MG63 (cell line): Measurements from ENCODE around the gene ADRA2C. TPM values are rescaled to one million over a fixed set of nuclear protein-coding genes. Genes with fewer than 3 reads are reported as not detected.

ENCODE experiments used
- DNase-seq: peaks from one replicate; pipeline ENCODE4 v3.0.0-alpha.2; 2020
- H3K27me3 ChIP-seq: fragments of 250-450 bp; sonication (Bioruptor Pico); 2 replicates; pipeline ENCODE4 v1.5.1; 2020; ENCODE audit warnings: mild to moderate bottlenecking, moderate library complexity
- H3K36me3 ChIP-seq: fragments of 250-450 bp; sonication (Bioruptor Pico); 2 replicates; pipeline ENCODE4 v1.5.1; 2020; ENCODE audit warnings: mild to moderate bottlenecking, moderate library complexity
- H3K4me3 ChIP-seq: fragments of 250-450 bp; sonication (Bioruptor Pico); 2 replicates; pipeline ENCODE4 v1.5.1; 2020; ENCODE audit warnings: mild to moderate bottlenecking, moderate library complexity
- H3K9me3 ChIP-seq: fragments of 250-450 bp; sonication (Bioruptor Pico); 2 replicates; pipeline ENCODE4 v1.5.1; 2020; ENCODE audit warnings: mild to moderate bottlenecking, moderate library complexity
- total RNA-seq: library from RNA; depleted of rRNA; stranded (reverse); fragments of >200 nt; shearing (Covaris generic); gene quantifications from 2 replicates; pipeline ENCODE4 v1.2.3, GENCODE V29; 2014; ENCODE audit warnings: low replicate concordance

Gene ADRA2C
- total RNA-seq, 1 experiment from 2014 or later, result 7.8 TPM

DNA sequence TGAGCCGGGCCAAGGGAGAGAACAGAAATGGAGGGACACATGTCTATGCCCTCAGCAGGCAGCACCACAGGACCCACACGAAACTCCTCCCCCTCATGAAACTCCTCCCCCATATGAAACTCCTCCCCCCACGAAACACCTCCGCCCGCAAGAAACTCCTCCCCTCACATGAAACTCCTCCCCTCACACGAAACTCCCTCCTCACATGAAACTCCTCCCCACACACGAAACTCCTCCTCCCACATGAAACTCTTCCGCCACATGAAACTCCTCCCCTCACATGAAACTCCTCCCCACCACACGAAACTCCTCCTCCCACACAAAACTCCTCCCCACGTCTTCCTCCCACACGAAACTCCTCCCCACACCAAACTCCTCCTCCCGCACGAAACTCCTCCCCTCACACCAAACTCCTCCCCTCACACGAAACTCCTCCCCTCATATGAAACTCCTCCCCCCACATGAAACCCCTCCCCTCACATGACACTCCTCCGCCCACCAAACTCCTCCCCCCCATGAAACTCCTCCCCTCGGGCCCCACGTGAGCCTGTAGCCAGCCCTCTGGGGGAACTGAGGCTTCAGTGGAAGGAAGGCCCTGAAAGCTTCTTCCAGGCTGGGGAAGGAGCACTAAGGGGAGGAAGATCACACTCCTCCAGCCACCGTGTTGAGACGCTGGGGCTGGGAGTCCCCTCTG lies 15.2 kb downstream of the ADRA2C start:
- no peaks in the 10 kb centered on the region for H3K9me3 ChIP-seq
- DNase-seq, result no peak

GRCh38 chr4:3781997-3782930 lies 16.1 kb downstream of the ADRA2C start:
- Histone ChIP-seq H3K4me3 (no peak overlapping the region), H3K9me3 (no peaks in the 10 kb centered on the region), H3K27me3 (no peaks in the 10 kb centered on the region), H3K36me3 (no peaks in the 10 kb centered on the region)
- no peak for DNase-seq

More for the DNA sequence above, 15.2 kb downstream of the ADRA2C start:
- Histone ChIP-seq H3K4me3 (no peak overlapping the region), H3K27me3 (no peaks in the 10 kb centered on the region), H3K36me3 (no peaks in the 10 kb centered on the region)

- Histone ChIP-seq H3K27me3 (no peaks in the 10 kb centered on the region), H3K36me3 (no peaks in the 10 kb centered on the region), H3K9me3 (no peaks in the 10 kb centered on the region), H3K4me3 (no peak overlapping the region)
- peak; percentile 17 for DNase-seq
Measured at GRCh38 chr4:3783693-3784306, 17.6 kb downstream of the ADRA2C start.

DNA sequence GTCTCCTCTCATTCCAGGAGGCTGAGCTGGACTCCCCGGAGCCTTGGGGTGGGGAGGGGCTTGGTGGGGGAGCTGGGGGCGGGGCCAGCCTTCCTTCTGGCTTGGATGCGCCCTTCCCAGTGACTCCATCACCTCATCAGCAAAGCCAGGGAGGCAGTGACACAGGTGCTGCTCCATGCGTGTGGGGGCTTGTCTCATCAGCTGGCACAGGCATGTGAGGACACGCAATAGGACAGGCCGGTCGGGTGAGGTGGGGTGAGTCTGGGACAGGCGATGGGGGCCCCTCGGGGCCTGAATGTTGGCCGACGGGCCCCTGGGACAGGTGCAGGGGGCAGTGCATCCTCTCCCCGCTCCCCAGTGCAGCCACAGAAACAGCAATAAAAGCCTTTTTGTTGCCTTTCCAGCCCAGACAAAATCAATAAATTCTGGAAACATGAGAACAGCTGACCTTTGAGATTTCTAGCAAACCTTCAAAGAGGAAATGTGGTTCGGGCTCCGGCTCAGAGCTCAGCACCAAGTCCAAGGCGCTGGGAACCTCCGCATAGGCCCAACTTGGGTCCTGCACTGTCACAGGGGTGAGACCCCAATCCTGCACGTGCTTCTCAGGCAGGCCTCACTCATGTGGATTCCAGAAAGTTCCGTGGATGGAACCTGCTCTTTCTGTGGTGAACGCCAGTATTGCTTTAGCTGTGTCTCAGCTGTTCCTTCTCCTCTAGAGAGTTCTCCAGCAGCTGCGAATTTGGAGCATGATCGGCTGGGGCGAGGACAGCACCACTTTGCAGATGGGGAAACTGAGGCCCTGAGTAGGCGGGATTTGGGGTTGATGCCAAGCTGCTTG lies 18.5 kb downstream of the ADRA2C start:
- no peak for DNase-seq
- Histone ChIP-seq H3K9me3 (no peaks in the 10 kb centered on the region), H3K4me3 (no peak overlapping the region), H3K36me3 (no peaks in the 10 kb centered on the region), H3K27me3 (no peaks in the 10 kb centered on the region)

- Histone ChIP-seq H3K4me3 (no peak overlapping the region), H3K36me3 (no peaks in the 10 kb centered on the region), H3K9me3 (no peaks in the 10 kb centered on the region), H3K27me3 (no peaks in the 10 kb centered on the region)
- no peak for DNase-seq
Measured at GRCh38 chr4:3785292-3785565, 19.0 kb downstream of the ADRA2C start.

DNA sequence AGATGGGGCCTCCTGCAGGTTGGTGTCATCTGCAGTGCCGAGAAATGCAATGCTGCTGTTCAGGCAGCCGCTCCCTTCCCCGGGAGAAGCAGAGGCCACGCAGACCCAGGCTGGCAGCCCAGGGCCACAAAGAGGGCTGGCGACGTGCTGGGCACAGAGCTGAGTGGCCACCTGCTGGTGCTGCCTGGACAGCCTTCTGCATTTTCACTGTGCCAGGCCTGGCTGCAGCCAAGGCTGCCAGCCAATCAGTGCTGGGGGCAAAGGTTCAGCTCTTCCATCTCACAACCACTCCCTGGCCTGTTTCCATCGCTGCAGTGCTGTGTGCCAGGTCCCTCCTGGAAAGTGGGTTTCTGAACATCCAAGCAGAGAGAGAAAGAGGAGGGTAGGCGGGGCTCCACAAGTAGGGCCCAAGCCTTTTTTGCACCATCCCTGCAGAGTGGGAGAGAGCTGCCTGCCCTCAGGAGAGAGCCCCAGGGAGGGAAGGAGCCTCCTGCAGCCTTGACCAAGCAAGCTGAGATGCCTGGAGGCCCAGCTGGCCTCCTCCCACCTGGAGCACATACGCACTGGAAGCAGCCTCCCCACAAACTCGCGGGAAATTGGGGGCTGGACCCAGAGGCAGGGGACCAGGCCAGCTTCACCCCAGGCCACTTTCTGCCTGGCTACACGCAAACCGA lies 20.1 kb downstream of the ADRA2C start:
- peak; percentile 82 for DNase-seq

GRCh38 chr4:3787489-3788365 lies 21.5 kb downstream of the ADRA2C start:
- no peak for DNase-seq
- Histone ChIP-seq H3K27me3 (no peaks in the 10 kb centered on the region), H3K9me3 (no peaks in the 10 kb centered on the region), H3K36me3 (no peaks in the 10 kb centered on the region), H3K4me3 (no peak overlapping the region)

More for the DNA sequence above, 20.1 kb downstream of the ADRA2C start:
- no peaks in the 10 kb centered on the region for H3K36me3 ChIP-seq
- no peaks in the 10 kb centered on the region for H3K27me3 ChIP-seq
- H3K9me3 ChIP-seq, result no peaks in the 10 kb centered on the region
- no peak overlapping the region for H3K4me3 ChIP-seq

DNA sequence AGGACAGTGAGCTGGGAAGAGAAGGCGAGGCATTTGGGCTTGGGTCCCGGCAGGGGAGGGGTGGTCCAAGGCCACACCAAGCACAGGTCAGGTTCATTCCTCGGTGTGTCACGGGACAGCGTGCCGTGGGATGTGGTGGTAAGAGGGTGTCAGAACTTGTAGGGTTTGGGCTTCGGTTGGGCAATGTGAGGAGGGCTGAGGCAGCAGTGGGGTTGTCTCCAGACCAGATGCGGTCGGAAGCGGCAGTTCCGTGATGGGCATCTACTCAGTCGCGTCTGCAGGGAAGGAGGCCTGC lies 22.1 kb downstream of the ADRA2C start:
- no peak overlapping the region for H3K4me3 ChIP-seq
- no peaks in the 10 kb centered on the region for H3K9me3 ChIP-seq
- H3K27me3 ChIP-seq, result no peaks in the 10 kb centered on the region
- H3K36me3 ChIP-seq, result no peaks in the 10 kb centered on the region
- no peak for DNase-seq

DNA sequence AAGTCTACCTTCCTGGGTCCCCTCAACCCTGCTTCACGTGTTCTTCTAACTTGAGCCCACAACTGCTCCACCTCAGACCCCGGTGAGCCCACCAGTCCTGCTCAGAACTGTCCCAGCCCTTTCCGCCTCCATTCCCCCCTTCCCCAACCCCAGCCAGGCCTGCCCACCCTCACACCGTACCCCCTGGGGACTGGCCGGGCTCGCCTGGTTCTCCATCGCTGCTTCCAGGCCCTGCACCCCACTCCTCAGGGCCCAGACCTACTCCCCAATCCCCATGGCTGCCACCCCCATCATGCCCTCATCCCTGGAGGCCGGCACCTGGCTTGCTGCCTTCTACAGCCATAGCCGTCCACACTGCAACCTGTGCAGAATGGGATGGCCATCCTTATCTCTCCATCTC lies 23.4 kb downstream of the ADRA2C start:
- Histone ChIP-seq H3K4me3 (no peak overlapping the region), H3K9me3 (no peaks in the 10 kb centered on the region), H3K27me3 (no peaks in the 10 kb centered on the region), H3K36me3 (no peaks in the 10 kb centered on the region)
- no peak for DNase-seq

GRCh38 chr4:3790006-3790561 lies 23.9 kb downstream of the ADRA2C start:
- DNase-seq, result no peak
- H3K4me3 ChIP-seq, result no peak overlapping the region
- H3K36me3 ChIP-seq, result no peaks in the 10 kb centered on the region
- no peaks in the 10 kb centered on the region for H3K27me3 ChIP-seq
- no peaks in the 10 kb centered on the region for H3K9me3 ChIP-seq

- no peaks in the 10 kb centered on the region for H3K9me3 ChIP-seq
- no peak for DNase-seq
- H3K36me3 ChIP-seq, result no peaks in the 10 kb centered on the region
- no peak overlapping the region for H3K4me3 ChIP-seq
- no peaks in the 10 kb centered on the region for H3K27me3 ChIP-seq
Measured at GRCh38 chr4:3791256-3791655, 25.1 kb downstream of the ADRA2C start.

- H3K36me3 ChIP-seq, result no peaks in the 10 kb centered on the region
- peak; percentile 36 for DNase-seq
- H3K4me3 ChIP-seq, result no peak overlapping the region
- no peaks in the 10 kb centered on the region for H3K9me3 ChIP-seq
- no peaks in the 10 kb centered on the region for H3K27me3 ChIP-seq
Measured at GRCh38 chr4:3791910-3792542, 25.8 kb downstream of the ADRA2C start.

- Histone ChIP-seq H3K4me3 (no peak overlapping the region), H3K36me3 (no peaks in the 10 kb centered on the region), H3K27me3 (no peaks in the 10 kb centered on the region), H3K9me3 (no peaks in the 10 kb centered on the region)
- DNase-seq, result no peak
Measured at GRCh38 chr4:3792813-3793212, 26.6 kb downstream of the ADRA2C start.

- no peaks in the 10 kb centered on the region for H3K27me3 ChIP-seq
- no peaks in the 10 kb centered on the region for H3K9me3 ChIP-seq
- no peak overlapping the region for H3K4me3 ChIP-seq
- no peaks in the 10 kb centered on the region for H3K36me3 ChIP-seq
- DNase-seq, result no peak
Measured at GRCh38 chr4:3793545-3793944, 27.4 kb downstream of the ADRA2C start.

DNA sequence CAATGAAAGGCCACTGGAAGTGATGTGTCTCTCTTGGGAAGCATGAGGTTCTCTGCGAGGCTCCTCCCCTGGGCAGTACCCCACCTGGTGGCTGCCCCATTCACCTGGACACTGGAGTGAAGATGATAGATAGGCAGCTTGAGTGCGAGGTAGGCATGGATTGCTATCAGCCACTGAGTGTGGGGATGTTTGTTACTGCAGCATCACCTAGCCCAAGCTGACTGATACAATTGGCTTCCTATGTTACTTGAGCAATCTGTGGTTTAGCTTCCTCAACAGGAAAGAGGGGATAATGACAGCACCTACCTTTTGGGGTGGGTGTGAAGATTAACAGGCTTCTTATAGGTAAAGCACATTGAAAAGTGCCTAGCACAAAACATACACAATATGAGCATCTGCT lies 30.8 kb downstream of the ADRA2C start:
- no peak for DNase-seq
- Histone ChIP-seq H3K36me3 (no peaks in the 10 kb centered on the region), H3K9me3 (no peaks in the 10 kb centered on the region), H3K27me3 (no peaks in the 10 kb centered on the region), H3K4me3 (no peak overlapping the region)
